PC-3 (cell line): ENCODE results near the gene SERPINA6.

Experiments used
- CTCF ChIP-seq: fragments of 300-600 bp; sonication (generic); conservative IDR thresholded peaks from 2 replicates; pipeline ENCODE4 v1.5.1; 2017; ENCODE audit warnings: antibody characterized with exemption, low read depth, mild to moderate bottlenecking, low read length
- EZH2 ChIP-seq: fragments of 300-600 bp; sonication (generic); IDR thresholded peaks from one replicate; pipeline ENCODE4 v1.6.1; 2017; ENCODE audit warnings: antibody characterized with exemption, mild to moderate bottlenecking, low read length; ENCODE audit not compliant: unreplicated experiment
- EZH2phosphoT487 ChIP-seq: fragments of 300-600 bp; sonication (generic); IDR thresholded peaks from 2 replicates; pipeline ENCODE4 v1.6.1; 2018; ENCODE audit warnings: mild to moderate bottlenecking, antibody characterized with exemption, low read length, borderline replicate concordance

- TF ChIP-seq CTCF (no peak), EZH2 (no peak), EZH2phosphoT487 (no peak)
Observed at GRCh38 chr14:94348836-94349235, 25.7 kb upstream of the SERPINA6 start.
